Suprapubic skin (tissue), 4 donors: Measurements from ENCODE around the gene LMLN. TPM values are rescaled to one million over a fixed set of nuclear protein-coding genes. Genes with fewer than 3 reads are reported as not detected.

Experiments
- DNase-seq, 2 donors: peaks; one replicate each; pipeline ENCODE4 v3.0.0-alpha.2; 2019; ENCODE audit warnings: low spot score in 2 of 2
- H3K27ac ChIP-seq: fragments of 200-600 bp; sonication (generic); one replicate; pipeline ENCODE4 v1.5.1; 2019
- H3K27me3 ChIP-seq: fragments of 200-600 bp; sonication (generic); one replicate; pipeline ENCODE4 v1.5.1; 2019
- H3K36me3 ChIP-seq: fragments of 200-600 bp; sonication (generic); one replicate; pipeline ENCODE4 v1.5.1; 2019
- H3K4me1 ChIP-seq: fragments of 200-600 bp; sonication (generic); one replicate; pipeline ENCODE4 v1.5.1; 2019
- H3K4me3 ChIP-seq: fragments of 200-600 bp; sonication (generic); one replicate; pipeline ENCODE4 v1.5.1; 2019; ENCODE audit warnings: mild to moderate bottlenecking
- H3K9me3 ChIP-seq: fragments of 200-600 bp; sonication (generic); one replicate; pipeline ENCODE4 v1.5.1; 2019
- EP300 ChIP-seq: sonication (generic); formaldehyde crosslinking; IDR thresholded peaks from one replicate; pipeline ENCODE4 v1.6.1; 2017; ENCODE audit warnings: antibody characterized with exemption
- POLR2A ChIP-seq, 2 donors: fragments of 450-650 bp; IDR thresholded peaks; one replicate each; pipeline ENCODE4 v1.6.1; 2017; ENCODE audit warnings: antibody characterized with exemption in 2 of 2, mild to moderate bottlenecking in 2 of 2, moderate library complexity in 2 of 2
- POLR2AphosphoS5 ChIP-seq, 3 donors: sonication (generic); formaldehyde crosslinking; IDR thresholded peaks; one replicate each; pipeline ENCODE4 v1.6.1; 2017; ENCODE audit warnings: antibody characterized with exemption in 3 of 3
- WGBS: methylation state at CpG from one replicate; pipeline ENCODE4 v1.1.5; 2018; 5-methylcytosine and 5-hydroxymethylcytosine counted together
- total RNA-seq, 4 donors: library from RNA; depleted of rRNA; stranded (reverse); fragments of >200 nt; gene quantifications; one replicate each; pipeline ENCODE4 v1.1.0, GENCODE V29; 2016
- TF ChIP-seq, protein P1 (sequence below), 2 donors: fragments of 200-600 bp in 1 of 2; fragments of 450-650 bp in 1 of 2; sonication (generic) in 1 of 2; IDR thresholded peaks; one replicate each; pipeline ENCODE4 v1.5.1; 2016 to 2019; ENCODE audit warnings: antibody characterized with exemption in 2 of 2, mild to moderate bottlenecking in 1 of 2, moderate library complexity in 1 of 2

Gene LMLN
- total RNA-seq, 4 donors from 2014 or later = 3.4 to 8.2 (median 5.5) TPM

DNA sequence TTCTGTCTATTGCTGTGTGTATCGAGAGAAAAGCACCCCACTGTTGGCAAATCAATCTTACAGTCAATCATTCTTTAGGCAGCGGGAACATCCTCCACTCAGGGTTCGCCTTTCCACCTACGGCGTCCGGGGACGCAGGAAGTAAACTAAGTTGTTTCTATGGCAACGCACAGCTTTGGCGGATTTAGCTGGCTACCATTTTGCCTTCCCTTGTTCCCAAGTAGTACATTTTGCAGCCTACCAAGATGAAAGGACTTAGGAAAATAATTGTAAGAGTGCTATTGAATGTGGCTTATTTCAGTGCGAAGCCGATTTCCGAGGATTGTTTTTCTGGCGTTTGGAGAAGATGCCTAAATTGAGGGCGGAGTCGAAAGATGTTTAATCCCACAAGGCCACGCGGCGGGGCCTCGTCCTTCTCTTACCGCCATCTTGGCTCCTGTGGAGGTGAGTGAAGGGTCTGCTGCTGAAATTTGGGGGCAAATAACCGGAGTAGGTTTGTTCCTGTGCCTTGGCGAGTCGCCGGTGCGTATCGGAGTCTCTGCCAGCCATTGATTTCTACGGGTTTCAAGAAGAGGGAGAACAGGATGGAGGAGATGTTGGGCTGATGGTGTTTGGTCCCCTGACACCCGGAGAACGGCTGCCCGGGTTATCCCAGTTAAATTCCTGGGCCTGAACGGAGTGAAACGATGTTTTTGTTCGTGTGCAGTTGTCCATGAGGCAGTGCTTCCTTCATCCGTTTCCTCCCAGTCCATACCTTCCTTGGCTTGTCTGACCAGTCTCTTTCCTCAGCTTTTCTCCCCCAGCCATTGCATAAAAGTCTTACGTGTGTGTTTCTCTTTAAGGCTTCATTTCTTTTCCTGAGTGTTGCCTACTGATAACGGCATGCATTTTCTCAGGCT, 10.0 kb upstream of the LMLN start, which contains the start of gene RPL35A:
TSS of gene RPL35A (plus strand) at position 413 of the 899 bp plus-strand sequence. CDS start 778 bp downstream, outside the sequence.
- peak; percentile 91 to 95 for DNase-seq
- H3K27me3 ChIP-seq = no peaks in the 10 kb centered on the region
- peak within 1 kb of the TSS; percentile 65 for H3K4me3 ChIP-seq
- H3K9me3 ChIP-seq = no peaks in the 10 kb centered on the region
- H3K27ac ChIP-seq = peak within 1 kb of the TSS; percentile 85
- WGBS = under 1% methylated on average over 36 of the region's 36 CpGs
- H3K36me3 ChIP-seq = peaks cover 36% of the 10 kb centered on the region
- H3K4me1 ChIP-seq = peaks cover 41% of the 10 kb centered on the region
- TF ChIP-seq POLR2AphosphoS5 (IDR thresholded peaks at IDR 0.05) (peak; percentile 82 to 91 (median 85)), EP300 (no peak), POLR2A (IDR thresholded peaks at IDR 0.05) (peak; percentile 66 to 91)
- TF ChIP-seq, protein P1, sequence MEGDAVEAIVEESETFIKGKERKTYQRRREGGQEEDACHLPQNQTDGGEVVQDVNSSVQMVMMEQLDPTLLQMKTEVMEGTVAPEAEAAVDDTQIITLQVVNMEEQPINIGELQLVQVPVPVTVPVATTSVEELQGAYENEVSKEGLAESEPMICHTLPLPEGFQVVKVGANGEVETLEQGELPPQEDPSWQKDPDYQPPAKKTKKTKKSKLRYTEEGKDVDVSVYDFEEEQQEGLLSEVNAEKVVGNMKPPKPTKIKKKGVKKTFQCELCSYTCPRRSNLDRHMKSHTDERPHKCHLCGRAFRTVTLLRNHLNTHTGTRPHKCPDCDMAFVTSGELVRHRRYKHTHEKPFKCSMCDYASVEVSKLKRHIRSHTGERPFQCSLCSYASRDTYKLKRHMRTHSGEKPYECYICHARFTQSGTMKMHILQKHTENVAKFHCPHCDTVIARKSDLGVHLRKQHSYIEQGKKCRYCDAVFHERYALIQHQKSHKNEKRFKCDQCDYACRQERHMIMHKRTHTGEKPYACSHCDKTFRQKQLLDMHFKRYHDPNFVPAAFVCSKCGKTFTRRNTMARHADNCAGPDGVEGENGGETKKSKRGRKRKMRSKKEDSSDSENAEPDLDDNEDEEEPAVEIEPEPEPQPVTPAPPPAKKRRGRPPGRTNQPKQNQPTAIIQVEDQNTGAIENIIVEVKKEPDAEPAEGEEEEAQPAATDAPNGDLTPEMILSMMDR (IDR thresholded peaks at IDR 0.05) = no peak

DNA sequence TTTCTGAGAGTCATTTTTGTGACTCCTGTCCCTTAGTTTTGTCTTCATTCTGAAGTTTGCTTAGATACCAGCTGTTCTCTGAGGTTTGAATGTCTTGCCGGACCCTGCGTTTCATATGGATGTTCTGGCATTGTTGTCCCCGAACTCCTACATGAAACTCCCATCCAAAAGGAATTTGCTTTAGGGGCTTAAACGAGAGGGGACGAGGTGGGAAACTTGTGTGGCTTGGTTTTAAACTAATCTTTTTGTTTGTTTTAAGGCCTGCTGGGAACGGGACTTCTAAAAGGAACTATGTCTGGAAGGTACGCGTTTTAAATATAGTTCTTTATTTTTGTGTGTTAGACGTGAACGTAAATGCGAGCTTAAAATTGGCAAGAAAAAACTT, 9.3 kb upstream of the LMLN start:
- peaks cover 41% of the 10 kb centered on the region for H3K4me1 ChIP-seq
- H3K36me3 ChIP-seq = peaks cover 42% of the 10 kb centered on the region
- peak overlapping the region; percentile 85 for H3K27ac ChIP-seq
- under 1% methylated on average over 11 of the region's 11 CpGs for WGBS
- peak overlapping the region; percentile 65 for H3K4me3 ChIP-seq
- H3K9me3 ChIP-seq = no peaks in the 10 kb centered on the region
- no peak for DNase-seq
- no peak for TF ChIP-seq EP300
- TF ChIP-seq POLR2AphosphoS5 (IDR thresholded peaks at IDR 0.05) = no peak
- TF ChIP-seq, protein P1 (IDR thresholded peaks at IDR 0.05) = no peak
- no peak for TF ChIP-seq POLR2A (IDR thresholded peaks at IDR 0.05)
- no peaks in the 10 kb centered on the region for H3K27me3 ChIP-seq

DNA sequence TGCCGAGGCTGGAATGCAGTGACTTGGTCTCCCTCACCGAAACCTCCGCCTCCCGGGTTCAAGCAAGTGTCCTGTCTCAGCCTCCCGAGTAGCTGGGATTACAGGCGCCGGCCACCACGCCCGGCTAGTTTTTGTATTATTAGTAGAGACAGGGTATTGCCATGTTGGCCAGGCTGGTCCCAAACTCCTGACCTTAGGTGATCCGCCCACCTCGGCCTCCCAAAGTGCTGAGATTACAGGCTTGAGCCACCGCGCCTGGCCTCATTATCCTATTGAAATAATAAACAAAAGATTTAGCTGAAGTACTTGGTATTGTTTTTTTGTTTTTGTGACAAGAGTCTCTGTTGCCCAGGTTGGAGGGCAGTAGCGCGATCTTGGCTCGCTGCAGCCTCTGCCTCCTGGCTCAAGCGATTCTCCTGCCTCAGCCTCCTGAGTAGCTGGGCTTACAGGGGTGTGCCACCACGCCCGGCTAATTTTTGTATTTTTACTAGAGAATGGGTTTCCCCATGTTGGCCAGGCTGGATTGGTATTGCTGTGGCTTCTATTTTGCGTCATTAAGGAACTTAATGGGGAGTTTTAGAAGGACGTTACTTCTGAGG, 8.5 kb upstream of the LMLN start:
- Histone ChIP-seq H3K4me1 (peaks cover 41% of the 10 kb centered on the region), H3K9me3 (no peaks in the 10 kb centered on the region), H3K27ac (no peak overlapping the region), H3K27me3 (no peaks in the 10 kb centered on the region), H3K4me3 (peak overlapping the region; percentile 65), H3K36me3 (peaks cover 51% of the 10 kb centered on the region)
- 84% methylated on average over 21 of the region's 21 CpGs for WGBS
- TF ChIP-seq, protein P1 (IDR thresholded peaks at IDR 0.05) = no peak
- TF ChIP-seq POLR2AphosphoS5 (IDR thresholded peaks at IDR 0.05) (no peak), POLR2A (IDR thresholded peaks at IDR 0.05) (no peak), EP300 (no peak)
- DNase-seq = no peak

DNA sequence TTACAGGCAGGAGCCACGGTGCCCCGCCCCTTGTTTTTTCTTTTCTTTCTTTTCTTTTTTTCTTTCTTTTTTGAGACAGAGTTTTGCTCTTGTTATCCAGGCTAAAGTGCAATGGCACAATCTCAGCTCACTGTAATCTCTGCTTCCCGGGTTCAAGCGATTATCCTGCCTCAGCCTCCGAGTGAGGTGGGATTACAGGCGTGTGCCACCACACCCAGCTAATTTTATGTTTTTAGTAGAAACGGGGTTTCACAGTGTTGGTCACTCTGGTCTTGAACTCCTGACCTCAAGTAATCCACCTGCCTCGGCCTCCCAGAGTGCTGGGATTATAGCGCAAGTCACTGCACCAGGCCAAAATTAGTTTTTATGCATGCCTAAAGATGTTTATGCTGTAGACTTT, 7.6 kb upstream of the LMLN start:
- Histone ChIP-seq H3K4me1 (peaks cover 42% of the 10 kb centered on the region), H3K9me3 (no peaks in the 10 kb centered on the region), H3K36me3 (peaks cover 57% of the 10 kb centered on the region), H3K27me3 (no peaks in the 10 kb centered on the region), H3K4me3 (no peak overlapping the region), H3K27ac (no peak overlapping the region)
- no peak for TF ChIP-seq POLR2AphosphoS5 (IDR thresholded peaks at IDR 0.05)
- TF ChIP-seq, protein P1 (IDR thresholded peaks at IDR 0.05) = no peak
- no peak for TF ChIP-seq EP300
- TF ChIP-seq POLR2A (IDR thresholded peaks at IDR 0.05) = no peak
- DNase-seq = no peak
- 92% methylated on average over 9 of the region's 9 CpGs for WGBS

DNA sequence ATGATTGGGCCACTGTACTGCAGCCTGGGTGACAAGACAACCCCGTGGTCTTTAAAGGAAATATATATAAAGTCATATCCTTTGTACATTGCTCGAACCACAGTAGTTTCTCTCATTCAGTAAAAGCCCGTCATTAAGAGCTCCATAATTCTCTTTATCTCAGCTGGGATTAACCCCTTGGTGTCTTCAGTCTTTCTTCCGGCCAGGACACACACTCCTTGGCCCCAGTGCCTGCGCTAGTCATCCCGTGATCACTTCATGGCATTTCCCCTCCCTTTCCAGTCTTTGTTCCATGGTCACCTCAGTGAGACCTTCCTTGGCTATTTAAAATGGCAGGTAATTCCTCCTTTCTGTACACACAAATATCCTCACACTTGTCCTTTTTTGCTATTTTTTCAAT, 6.7 kb upstream of the LMLN start:
- no peak for DNase-seq
- Histone ChIP-seq H3K4me3 (no peak overlapping the region), H3K36me3 (peaks cover 57% of the 10 kb centered on the region), H3K27me3 (no peaks in the 10 kb centered on the region), H3K4me1 (peaks cover 51% of the 10 kb centered on the region), H3K27ac (no peak overlapping the region), H3K9me3 (no peaks in the 10 kb centered on the region)
- 72% methylated on average over 6 of the region's 6 CpGs for WGBS
- TF ChIP-seq, protein P1 (IDR thresholded peaks at IDR 0.05) = no peak
- TF ChIP-seq EP300 = no peak
- no peak for TF ChIP-seq POLR2AphosphoS5 (IDR thresholded peaks at IDR 0.05)
- no peak for TF ChIP-seq POLR2A (IDR thresholded peaks at IDR 0.05)
